Osteoblast (primary cell): ENCODE data around the gene UNC93B1. TPM values are rescaled to one million over a fixed set of nuclear protein-coding genes. Genes with fewer than 3 reads are reported as not detected.

Source experiments
- DNase-seq: peaks from one replicate; pipeline ENCODE4 v3.0.0; 2011; ENCODE audit warnings: low spot score, mixed read lengths; ENCODE audit not compliant: insufficient read length; ENCODE audit errors: missing footprints
- H2AFZ ChIP-seq: 2 replicates; pipeline ENCODE4 v1.6.0; 2011; ENCODE audit warnings: mild to moderate bottlenecking, low read length
- H3K27ac ChIP-seq: 2 replicates; pipeline ENCODE4 v1.5.1; 2011; ENCODE audit warnings: mild to moderate bottlenecking, low read depth, low read length, moderate library complexity
- H3K27me3 ChIP-seq: 2 replicates; pipeline ENCODE4 v1.6.0; 2012; ENCODE audit warnings: mild to moderate bottlenecking, control low read depth, inconsistent platforms, low read length, moderate library complexity; ENCODE audit not compliant: insufficient read depth
- H3K36me3 ChIP-seq: 2 replicates; pipeline ENCODE4 v1.5.1; 2011; ENCODE audit warnings: mild to moderate bottlenecking, low read length, control low read depth, moderate library complexity; ENCODE audit not compliant: insufficient read depth
- H3K4me1 ChIP-seq: 2 replicates; pipeline ENCODE4 v1.5.1; 2011; ENCODE audit warnings: mild to moderate bottlenecking, low read length, control low read depth, moderate library complexity; ENCODE audit not compliant: insufficient read depth
- H3K4me2 ChIP-seq: 2 replicates; pipeline ENCODE4 v1.6.0; 2011; ENCODE audit warnings: mild to moderate bottlenecking, low read length; ENCODE audit not compliant: insufficient read depth
- H3K4me3 ChIP-seq: fragments of 200-600 bp; sonication (generic); 3 replicates; pipeline ENCODE4 v1.5.1; 2012; ENCODE audit warnings: mild to moderate bottlenecking, low read length, inconsistent platforms; ENCODE audit not compliant: insufficient read depth
- H3K79me2 ChIP-seq: 2 replicates; pipeline ENCODE4 v1.6.0; 2012; ENCODE audit warnings: mild to moderate bottlenecking, low read length, control low read depth, inconsistent platforms; ENCODE audit not compliant: insufficient read depth
- H3K9me3 ChIP-seq: 2 replicates; pipeline ENCODE4 v1.5.1; 2011; ENCODE audit warnings: low read depth, low read length, control low read depth
- H4K20me1 ChIP-seq: 2 replicates; pipeline ENCODE4 v1.6.0; 2012; ENCODE audit warnings: mild to moderate bottlenecking, low read length, control low read depth; ENCODE audit not compliant: insufficient read depth
- CTCF ChIP-seq: IDR thresholded peaks from 2 replicates; pipeline ENCODE4 v1.5.1; 2011; ENCODE audit warnings: mild to moderate bottlenecking, low read depth, low read length, moderate library complexity; ENCODE audit errors: extremely low read depth
- total RNA-seq: library from RNA; depleted of rRNA; stranded (reverse); fragments of >200 nt; gene quantifications from 2 replicates; pipeline ENCODE4 v1.2.3, GENCODE V29; 2012

The UNC93B1 gene
- total RNA-seq, 1 donor: 39.8 TPM

GRCh38 chr11:68051191-68052136 is 47.6 kb upstream of the UNC93B1 start:
- Histone ChIP-seq H3K36me3 (peaks cover 39% of the 10 kb centered on the region), H3K4me3 (no peak overlapping the region), H3K9me3 (no peaks in the 10 kb centered on the region), H3K27ac (no peak overlapping the region), H3K79me2 (no peaks in the 10 kb centered on the region), H3K4me2 (no peak overlapping the region), H2AFZ (no peak overlapping the region), H3K27me3 (no peaks in the 10 kb centered on the region), H3K4me1 (no peaks in the 10 kb centered on the region), H4K20me1 (no peaks in the 10 kb centered on the region)
- DNase-seq: peak; percentile 57
- no peak for TF ChIP-seq CTCF

GRCh38 chr11:68050371-68050841 is 46.5 kb upstream of the UNC93B1 start:
- no peak for TF ChIP-seq CTCF
- Histone ChIP-seq H3K36me3 (peaks cover 42% of the 10 kb centered on the region), H3K4me2 (no peak overlapping the region), H2AFZ (no peak overlapping the region), H3K27me3 (no peaks in the 10 kb centered on the region), H3K27ac (no peak overlapping the region), H3K9me3 (no peaks in the 10 kb centered on the region), H3K4me1 (no peaks in the 10 kb centered on the region), H4K20me1 (no peaks in the 10 kb centered on the region), H3K79me2 (no peaks in the 10 kb centered on the region), H3K4me3 (no peak overlapping the region)
- DNase-seq: peak; percentile 67

- Histone ChIP-seq H3K4me1 (no peaks in the 10 kb centered on the region), H3K9me3 (no peaks in the 10 kb centered on the region), H3K79me2 (no peaks in the 10 kb centered on the region), H3K27ac (no peak overlapping the region), H4K20me1 (no peaks in the 10 kb centered on the region), H3K4me2 (no peak overlapping the region), H3K36me3 (peaks cover 47% of the 10 kb centered on the region), H2AFZ (no peak overlapping the region), H3K4me3 (no peak overlapping the region), H3K27me3 (no peaks in the 10 kb centered on the region)
- TF ChIP-seq CTCF: no peak
- DNase-seq: peak; percentile 89
Observed at GRCh38 chr11:68049509-68050370, 45.8 kb upstream of the UNC93B1 start.
